Uterus (tissue), 4 donors: ENCODE data around the gene GALNT2. TPM values are rescaled to one million over a fixed set of nuclear protein-coding genes. Genes with fewer than 3 reads are reported as not detected.

Source experiments
- DNase-seq, 2 donors: peaks; one replicate each; pipeline ENCODE4 v3.0.0-alpha.2; 2019 to 2020
- H3K27ac ChIP-seq, 2 donors: fragments of 200-600 bp; sonication (generic); 1 replicate in 1 of 2; 2 replicates in 1 of 2; pipeline ENCODE4 v1.5.1; 2016 to 2018
- H3K27me3 ChIP-seq, 2 donors: fragments of 200-600 bp; sonication (generic); one replicate each; pipeline ENCODE4 v1.5.1; 2018 to 2019; ENCODE audit warnings: control low read depth in 1 of 2
- H3K36me3 ChIP-seq, 2 donors: fragments of 200-600 bp; sonication (generic); one replicate each; pipeline ENCODE4 v1.5.1; 2019; ENCODE audit warnings: control low read depth in 1 of 2
- H3K4me1 ChIP-seq, 2 donors: fragments of 200-600 bp; sonication (generic); one replicate each; pipeline ENCODE4 v1.5.1; 2018 to 2019; ENCODE audit warnings: control low read depth in 1 of 2
- H3K4me3 ChIP-seq, 2 donors: fragments of 200-600 bp; sonication (generic); 1 replicate in 1 of 2; 2 replicates in 1 of 2; pipeline ENCODE4 v1.5.1; 2018 to 2019; ENCODE audit warnings: mild to moderate bottlenecking in 1 of 2
- H3K9me3 ChIP-seq, 2 donors: fragments of 200-600 bp; sonication (generic); one replicate each; pipeline ENCODE4 v1.5.1; 2019; ENCODE audit warnings: control low read depth in 1 of 2
- POLR2A ChIP-seq, 2 donors: fragments of 450-650 bp; IDR thresholded peaks; one replicate each; pipeline ENCODE4 v1.6.1; 2016; ENCODE audit warnings: antibody characterized with exemption in 2 of 2, mild to moderate bottlenecking in 1 of 2, moderate library complexity in 1 of 2
- intact Hi-C: fragments of 100-400 bp; cut with DNase I; formaldehyde crosslinking; loops from one replicate; pipeline ENCODE4 v1.15.1; 2023; ENCODE audit warnings: low total_unique reads
- total RNA-seq, 4 donors: library from RNA; depleted of rRNA in 3 of 4; stranded (reverse); fragments of >200 nt in 3 of 4; gene quantifications; one replicate each; pipeline versions ENCODE4 v1.1.0 to v1.2.4, GENCODE V29; 2014 to 2023
- TF ChIP-seq, protein P1 (sequence below), 4 experiments: fragments of 200-600 bp in 2 of 4; fragments of 450-650 bp in 2 of 4; sonication (generic) in 2 of 4; IDR thresholded peaks; one replicate each; pipeline ENCODE4 v1.5.1; 2016 to 2019; ENCODE audit warnings: antibody characterized with exemption in 4 of 4, mild to moderate bottlenecking in 2 of 4, moderate library complexity in 1 of 4
- donor health status: DM: yes; HTN: yes; CAD: no.

GALNT2 gene
- total RNA-seq, 4 donors from 2014 or later, result 13.6 to 51.6 (median 39.6) TPM

DNA sequence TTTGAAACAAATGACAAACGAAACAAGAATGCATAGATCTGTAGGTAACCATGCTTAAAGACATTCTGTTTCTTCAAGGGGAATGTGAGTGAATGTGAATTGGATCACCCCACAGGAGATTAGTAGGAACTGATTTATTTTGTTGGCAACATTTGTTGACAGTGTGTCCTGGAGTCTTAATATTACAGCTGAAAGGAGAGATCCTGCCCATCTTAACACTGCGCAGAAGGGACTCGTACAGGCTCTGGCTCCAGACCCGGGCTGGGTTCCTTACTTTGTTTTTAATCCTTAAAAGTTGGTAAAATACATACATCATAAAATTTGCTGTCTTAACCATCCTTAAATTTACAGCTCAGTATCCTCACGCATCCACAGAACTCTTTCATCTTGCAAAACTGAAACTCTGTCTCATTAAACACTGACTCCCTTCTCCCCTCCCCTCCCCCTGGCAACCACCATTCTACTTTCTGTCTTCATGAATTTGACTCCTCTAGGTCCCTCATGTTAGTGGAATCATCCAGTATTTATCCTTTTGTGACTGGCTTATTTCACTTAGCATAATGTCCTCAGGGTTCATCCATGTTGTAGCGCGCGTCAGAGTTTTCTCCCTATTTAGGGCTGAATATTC, 74.1 kb downstream of the GALNT2 start:
- peaks cover 0 to 10% of the 10 kb centered on the region in 2 donors for H3K4me1 ChIP-seq
- intact Hi-C loops, result no loop called here
- no peaks in the 10 kb centered on the region for H3K36me3 ChIP-seq
- no peaks in the 10 kb centered on the region for H3K9me3 ChIP-seq
- no peak overlapping the region for H3K4me3 ChIP-seq
- TF ChIP-seq, protein P1, sequence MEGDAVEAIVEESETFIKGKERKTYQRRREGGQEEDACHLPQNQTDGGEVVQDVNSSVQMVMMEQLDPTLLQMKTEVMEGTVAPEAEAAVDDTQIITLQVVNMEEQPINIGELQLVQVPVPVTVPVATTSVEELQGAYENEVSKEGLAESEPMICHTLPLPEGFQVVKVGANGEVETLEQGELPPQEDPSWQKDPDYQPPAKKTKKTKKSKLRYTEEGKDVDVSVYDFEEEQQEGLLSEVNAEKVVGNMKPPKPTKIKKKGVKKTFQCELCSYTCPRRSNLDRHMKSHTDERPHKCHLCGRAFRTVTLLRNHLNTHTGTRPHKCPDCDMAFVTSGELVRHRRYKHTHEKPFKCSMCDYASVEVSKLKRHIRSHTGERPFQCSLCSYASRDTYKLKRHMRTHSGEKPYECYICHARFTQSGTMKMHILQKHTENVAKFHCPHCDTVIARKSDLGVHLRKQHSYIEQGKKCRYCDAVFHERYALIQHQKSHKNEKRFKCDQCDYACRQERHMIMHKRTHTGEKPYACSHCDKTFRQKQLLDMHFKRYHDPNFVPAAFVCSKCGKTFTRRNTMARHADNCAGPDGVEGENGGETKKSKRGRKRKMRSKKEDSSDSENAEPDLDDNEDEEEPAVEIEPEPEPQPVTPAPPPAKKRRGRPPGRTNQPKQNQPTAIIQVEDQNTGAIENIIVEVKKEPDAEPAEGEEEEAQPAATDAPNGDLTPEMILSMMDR (IDR thresholded peaks at IDR 0.05), result no peak
- no peak for TF ChIP-seq POLR2A (IDR thresholded peaks at IDR 0.05)
- no peaks in the 10 kb centered on the region for H3K27me3 ChIP-seq
- no peak overlapping the region for H3K27ac ChIP-seq
- no peak for DNase-seq

DNA sequence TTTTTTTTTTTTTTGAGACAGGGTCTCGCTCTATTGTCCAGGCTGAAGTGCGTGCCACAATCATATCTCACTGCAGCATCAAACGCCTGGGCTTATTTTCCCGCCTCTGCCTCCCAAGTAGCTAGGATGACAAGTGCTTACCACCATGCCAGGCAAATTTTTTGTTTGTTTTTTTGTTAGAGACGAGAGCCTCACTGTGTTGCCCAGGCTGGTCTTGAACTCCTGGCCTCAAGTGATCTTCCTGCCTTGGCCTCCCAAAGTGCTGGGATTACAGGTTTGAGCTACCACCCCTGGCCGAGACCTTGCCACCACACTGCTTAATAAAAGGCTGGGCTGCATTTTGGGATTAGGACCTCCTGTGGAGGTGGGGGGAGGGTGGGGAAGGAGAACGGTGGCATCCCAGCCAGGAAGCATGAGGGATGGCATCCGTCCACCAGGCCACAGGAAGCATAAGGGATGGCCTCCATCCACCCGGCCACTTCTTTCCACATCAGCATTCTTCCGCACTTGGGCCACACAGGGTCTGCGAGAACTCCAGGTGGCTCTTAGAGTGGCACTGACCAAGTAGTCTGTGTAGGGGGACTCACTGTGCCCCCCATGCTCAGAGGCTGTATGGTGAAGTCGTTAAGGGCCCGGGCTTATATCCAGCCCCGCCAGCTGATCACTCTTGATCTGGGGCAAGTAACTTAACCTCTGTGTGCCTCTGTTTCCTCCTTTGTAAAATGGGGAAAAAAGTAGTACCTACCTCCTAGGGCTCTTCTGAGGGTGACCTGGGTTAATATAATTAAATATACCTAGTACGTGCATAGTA, 75.0 kb downstream of the GALNT2 start:
- Histone ChIP-seq H3K4me1 (peaks cover 0 to 10% of the 10 kb centered on the region in 2 donors), H3K27ac (no peak overlapping the region), H3K9me3 (no peaks in the 10 kb centered on the region), H3K4me3 (no peak overlapping the region), H3K36me3 (no peaks in the 10 kb centered on the region), H3K27me3 (no peaks in the 10 kb centered on the region)
- no peak for TF ChIP-seq POLR2A (IDR thresholded peaks at IDR 0.05)
- TF ChIP-seq, protein P1 (IDR thresholded peaks at IDR 0.05), result no peak
- DNase-seq, result no peak
- intact Hi-C loops, result no loop called here

DNA sequence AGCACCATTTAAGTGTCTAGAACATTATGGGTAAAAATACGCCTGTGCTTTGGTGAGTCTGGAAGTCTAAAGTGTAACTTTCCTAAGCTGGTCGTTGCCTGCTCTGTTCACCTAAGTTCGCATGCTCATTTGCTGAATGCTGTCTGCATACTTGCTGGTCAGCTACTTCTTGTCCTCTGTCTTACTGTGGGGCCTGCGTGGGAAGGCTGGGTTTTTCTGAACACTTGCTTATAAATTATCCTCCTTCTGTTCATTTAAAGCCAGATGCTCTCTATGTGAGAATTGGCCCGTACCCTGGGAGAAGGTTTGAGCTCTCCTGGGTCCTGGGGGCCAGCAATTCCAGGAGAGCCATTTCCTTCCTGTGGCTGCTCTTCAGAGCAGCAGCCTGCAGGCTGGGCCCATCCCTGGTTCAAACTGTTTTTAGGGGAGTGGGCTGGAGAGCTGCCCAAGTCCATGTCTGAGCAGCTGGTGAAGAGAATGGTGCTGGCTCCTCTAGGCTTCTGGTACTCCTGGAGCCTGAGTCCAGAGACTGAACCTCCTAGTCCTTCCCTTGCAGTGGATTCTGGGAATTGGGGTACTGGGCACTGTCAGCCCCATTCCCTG, 75.7 kb downstream of the GALNT2 start:
- DNase-seq, result peak in 1 of 2 donors; percentile 24
- no peak overlapping the region for H3K27ac ChIP-seq
- intact Hi-C loops, result no loop called here
- no peaks in the 10 kb centered on the region for H3K27me3 ChIP-seq
- H3K9me3 ChIP-seq, result no peaks in the 10 kb centered on the region
- H3K4me3 ChIP-seq, result no peak overlapping the region
- H3K4me1 ChIP-seq, result peaks cover 0 to 10% of the 10 kb centered on the region in 2 donors
- H3K36me3 ChIP-seq, result no peaks in the 10 kb centered on the region
- TF ChIP-seq, protein P1 (IDR thresholded peaks at IDR 0.05), result no peak
- TF ChIP-seq POLR2A (IDR thresholded peaks at IDR 0.05), result no peak

DNA sequence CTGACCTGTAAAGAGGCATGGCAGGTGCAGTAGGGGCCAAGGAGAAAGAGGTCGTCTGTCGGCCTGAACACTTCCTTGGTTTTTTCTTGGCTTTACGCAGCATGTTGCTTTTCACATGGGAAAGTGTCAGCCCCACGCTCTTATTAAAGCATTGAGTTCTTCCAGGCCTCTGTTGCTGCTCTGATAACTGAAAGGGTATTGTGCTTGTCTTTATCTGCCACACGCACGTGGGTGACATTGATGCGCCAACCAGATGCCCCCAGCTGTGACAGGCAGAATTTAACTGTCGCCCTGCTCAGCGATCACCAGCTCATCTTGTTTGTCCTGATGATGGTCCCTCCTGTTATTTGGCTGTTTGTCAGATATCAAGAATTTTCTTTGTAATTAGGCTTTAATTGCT, 76.5 kb downstream of the GALNT2 start:
- intact Hi-C loops, result no loop called here
- H3K4me3 ChIP-seq, result no peak overlapping the region
- no peak for TF ChIP-seq POLR2A (IDR thresholded peaks at IDR 0.05)
- TF ChIP-seq, protein P1 (IDR thresholded peaks at IDR 0.05), result no peak
- H3K27me3 ChIP-seq, result no peaks in the 10 kb centered on the region
- no peak for DNase-seq
- peaks cover 0 to 10% of the 10 kb centered on the region in 2 donors for H3K4me1 ChIP-seq
- no peaks in the 10 kb centered on the region for H3K9me3 ChIP-seq
- no peaks in the 10 kb centered on the region for H3K36me3 ChIP-seq
- H3K27ac ChIP-seq, result no peak overlapping the region
